GM18867 (cell line): ENCODE results near the gene NAA50.

ENCODE experiments used
- ATAC-seq: cut with Tn5 transposase; IDR thresholded peaks from one replicate; pipeline ENCODE4 v1.9.1; 2021; ENCODE audit warnings: mild to moderate bottlenecking, moderate library complexity; ENCODE audit not compliant: unreplicated experiment

The NAA50 gene

DNA sequence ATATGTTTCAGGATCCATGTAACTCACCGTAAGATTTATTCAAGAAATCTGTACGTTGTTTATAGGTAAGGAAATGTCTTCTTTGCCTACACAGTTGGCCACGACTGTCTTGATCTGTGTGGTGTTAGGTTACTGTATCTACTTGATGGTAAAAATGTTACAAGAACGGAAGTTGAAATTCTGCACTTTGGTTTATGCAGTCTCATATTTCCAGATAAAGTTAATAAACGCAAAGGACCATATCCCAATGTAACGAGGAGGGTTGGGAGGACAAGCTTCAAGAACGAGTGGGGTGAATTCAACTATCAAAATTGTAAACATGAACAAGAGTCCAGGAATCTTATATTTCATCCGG is 50.6 kb downstream of the NAA50 start:
- no peak for ATAC-seq

- no peak for ATAC-seq
Observed at GRCh38 chr3:113690482-113690881, 55.6 kb downstream of the NAA50 start.

DNA sequence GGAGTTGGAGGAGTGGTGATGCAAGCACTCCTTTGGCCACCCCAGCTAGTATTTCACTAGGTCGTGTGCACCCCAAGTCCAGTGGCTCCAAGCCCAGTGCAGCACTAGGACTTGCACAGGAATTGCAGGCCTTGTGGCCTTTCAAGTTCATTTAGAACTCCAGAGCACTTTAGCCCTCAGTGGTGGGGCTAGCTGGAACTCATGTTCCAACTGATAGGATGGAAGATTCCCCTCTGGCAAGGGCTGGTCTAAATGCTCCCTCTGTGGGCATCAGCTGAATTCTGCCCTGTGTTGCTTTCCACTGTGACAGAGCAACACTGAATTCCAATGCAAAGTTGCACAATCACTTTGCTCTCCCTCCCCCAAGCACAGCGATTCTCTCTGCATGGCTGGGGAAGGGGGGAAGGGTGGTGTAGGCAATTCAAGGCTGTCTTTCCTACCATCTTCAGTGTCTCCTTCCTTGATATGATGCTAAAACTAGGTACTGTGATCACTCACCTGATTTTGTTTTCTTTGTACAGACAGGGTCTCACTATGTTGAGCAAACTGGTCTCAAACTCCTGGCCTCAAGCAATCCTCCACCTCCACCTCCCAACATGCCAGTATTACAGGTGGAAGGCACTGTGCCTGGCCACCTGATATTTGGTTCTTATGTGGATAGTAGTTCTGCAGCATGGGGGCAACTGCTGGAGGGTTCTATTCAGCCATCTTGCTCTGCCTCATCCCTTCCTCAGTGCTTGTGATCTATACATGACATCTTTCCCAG is 59.9 kb downstream of the NAA50 start:
- no peak for ATAC-seq

DNA sequence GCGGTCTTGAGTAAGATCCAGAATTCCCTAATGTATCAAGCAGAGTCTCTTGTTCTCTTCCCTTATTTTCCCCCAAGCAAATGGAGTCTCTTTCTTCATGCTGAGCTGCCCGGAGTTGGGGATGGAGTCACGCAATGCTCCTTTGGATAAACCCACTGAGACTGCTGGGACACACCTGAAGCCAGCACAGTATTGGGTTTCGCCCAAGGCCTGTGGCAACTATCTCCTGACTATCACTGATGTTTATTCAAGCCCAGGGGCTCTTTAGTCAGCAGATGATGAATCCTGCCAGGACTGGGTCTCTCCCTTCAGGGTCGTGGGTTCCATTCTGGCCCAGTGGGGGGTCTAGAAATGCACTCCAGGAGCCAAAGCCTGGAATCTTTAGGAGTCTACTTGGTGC is 60.9 kb downstream of the NAA50 start:
- no peak for ATAC-seq

- ATAC-seq: no peak
Observed at GRCh38 chr3:113684271-113684819, 61.7 kb downstream of the NAA50 start.

- ATAC-seq: no peak
Observed at GRCh38 chr3:113678773-113679172, 67.3 kb downstream of the NAA50 start.

- ATAC-seq: no peak
Observed at GRCh38 chr3:113677737-113678136, 68.3 kb downstream of the NAA50 start.

DNA sequence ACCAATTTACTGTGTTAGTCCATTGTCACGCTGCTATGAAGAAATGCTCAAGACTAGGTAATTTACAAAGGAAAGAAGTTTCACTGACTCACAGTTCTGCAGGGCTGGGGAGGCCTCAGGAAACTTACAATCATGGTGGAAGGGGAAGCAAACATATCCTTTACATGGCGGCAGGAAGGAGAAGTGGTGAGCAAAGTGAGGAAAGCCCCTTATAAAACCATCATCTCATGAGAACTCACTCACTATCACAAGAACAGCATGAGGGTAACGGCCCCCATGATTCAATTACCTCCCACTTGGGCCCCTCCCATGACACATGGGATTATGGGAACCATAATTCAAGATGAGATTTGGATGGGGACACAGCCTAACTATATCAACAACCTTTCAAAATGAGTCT is 69.8 kb downstream of the NAA50 start:
- no peak for ATAC-seq

- ATAC-seq: no peak
Observed at GRCh38 chr3:113673593-113673992, 72.5 kb downstream of the NAA50 start.

GRCh38 chr3:113668015-113668414 is 78.0 kb downstream of the NAA50 start:
- ATAC-seq: no peak
